Esophagus muscularis mucosa (tissue), 3 donors: ENCODE results near the gene RDH12.
"Not testable (repeated sequence)": the region's sequence is repeated elsewhere in the genome, so short reads cannot be mapped to it uniquely, and the experiment has no call there.

Experiments used
- POLR2A ChIP-seq: fragments of 450-650 bp; IDR thresholded peaks from one replicate; pipeline ENCODE4 v1.6.1; 2017; ENCODE audit warnings: antibody characterized with exemption, moderate library complexity, mild to moderate bottlenecking, low read depth
- POLR2AphosphoS5 ChIP-seq, 2 donors: sonication (generic); formaldehyde crosslinking; IDR thresholded peaks; one replicate each; pipeline ENCODE4 v1.6.1; 2017; ENCODE audit warnings: antibody characterized with exemption in 2 of 2
- TF ChIP-seq, protein P1 (sequence below), 3 experiments: fragments of 200-600 bp in 2 of 3; fragments of 450-650 bp in 1 of 3; sonication (generic) in 2 of 3; IDR thresholded peaks; one replicate each; pipeline ENCODE4 v1.5.1; 2017 to 2019; ENCODE audit warnings: antibody characterized with exemption in 3 of 3, mild to moderate bottlenecking in 2 of 3, moderate library complexity in 1 of 3

DNA sequence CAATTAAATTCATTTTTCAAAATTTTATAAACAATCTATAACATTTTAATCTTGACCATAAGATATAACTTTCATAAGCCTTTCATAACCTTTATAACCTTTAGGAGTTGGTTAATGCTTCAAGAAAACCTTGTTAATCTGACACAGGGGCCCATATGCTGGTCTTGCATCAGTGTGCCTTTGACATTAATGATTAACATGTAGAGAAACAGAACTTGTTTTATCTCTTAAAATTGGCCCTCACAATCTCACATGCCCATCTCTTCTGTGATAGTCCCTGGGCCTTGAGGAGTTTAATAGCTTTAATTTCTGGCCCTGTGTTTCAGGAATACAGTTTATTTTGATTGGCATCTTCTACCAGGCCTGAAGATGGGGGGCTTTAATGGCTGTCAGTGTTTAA lies 7.7 kb downstream of the RDH12 start:
- TF ChIP-seq, protein P1, sequence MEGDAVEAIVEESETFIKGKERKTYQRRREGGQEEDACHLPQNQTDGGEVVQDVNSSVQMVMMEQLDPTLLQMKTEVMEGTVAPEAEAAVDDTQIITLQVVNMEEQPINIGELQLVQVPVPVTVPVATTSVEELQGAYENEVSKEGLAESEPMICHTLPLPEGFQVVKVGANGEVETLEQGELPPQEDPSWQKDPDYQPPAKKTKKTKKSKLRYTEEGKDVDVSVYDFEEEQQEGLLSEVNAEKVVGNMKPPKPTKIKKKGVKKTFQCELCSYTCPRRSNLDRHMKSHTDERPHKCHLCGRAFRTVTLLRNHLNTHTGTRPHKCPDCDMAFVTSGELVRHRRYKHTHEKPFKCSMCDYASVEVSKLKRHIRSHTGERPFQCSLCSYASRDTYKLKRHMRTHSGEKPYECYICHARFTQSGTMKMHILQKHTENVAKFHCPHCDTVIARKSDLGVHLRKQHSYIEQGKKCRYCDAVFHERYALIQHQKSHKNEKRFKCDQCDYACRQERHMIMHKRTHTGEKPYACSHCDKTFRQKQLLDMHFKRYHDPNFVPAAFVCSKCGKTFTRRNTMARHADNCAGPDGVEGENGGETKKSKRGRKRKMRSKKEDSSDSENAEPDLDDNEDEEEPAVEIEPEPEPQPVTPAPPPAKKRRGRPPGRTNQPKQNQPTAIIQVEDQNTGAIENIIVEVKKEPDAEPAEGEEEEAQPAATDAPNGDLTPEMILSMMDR (IDR thresholded peaks at IDR 0.05) = not testable (repeated sequence)
- not testable (repeated sequence) for TF ChIP-seq POLR2A; POLR2AphosphoS5 (IDR thresholded peaks at IDR 0.05)
